Esophagus squamous epithelium (tissue), 4 donors: Measurements from ENCODE around the gene EPM2AIP1.

ENCODE experiments used
- POLR2A ChIP-seq, 4 donors: fragments of 450-650 bp; IDR thresholded peaks; one replicate each; pipeline ENCODE4 v1.6.1; 2017; ENCODE audit warnings: antibody characterized with exemption in 4 of 4, mild to moderate bottlenecking in 4 of 4, moderate library complexity in 3 of 4
- TF ChIP-seq, protein P1 (sequence below), 6 experiments: fragments of 450-650 bp in 4 of 6; fragments of 200-600 bp in 2 of 6; sonication (generic) in 2 of 6; IDR thresholded peaks; one replicate each; pipeline ENCODE4 v1.5.1; 2016 to 2019; ENCODE audit warnings: antibody characterized with exemption in 6 of 6, mild to moderate bottlenecking in 4 of 6, moderate library complexity in 4 of 6

DNA sequence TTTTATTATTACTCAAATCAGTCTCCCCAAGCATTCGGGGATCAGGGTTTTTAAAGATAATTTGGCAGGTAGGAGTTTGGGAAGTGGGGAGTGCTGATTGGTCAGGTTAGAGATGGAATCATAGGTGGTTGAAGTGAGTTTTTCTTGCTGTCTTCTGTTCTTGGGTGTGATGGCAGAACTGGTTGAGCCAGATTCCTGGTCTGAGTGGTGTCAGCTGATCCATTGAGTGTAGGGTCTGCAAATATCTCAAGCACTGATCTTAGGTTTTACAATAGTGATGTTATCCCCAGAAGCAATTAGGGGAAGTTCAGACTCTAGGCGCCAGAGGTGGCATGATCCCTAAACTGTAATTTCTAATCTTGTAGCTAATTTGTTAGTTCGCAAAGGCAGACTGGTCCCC, 27.5 kb downstream of the EPM2AIP1 start:
- no peak for TF ChIP-seq POLR2A (IDR thresholded peaks at IDR 0.05)
- TF ChIP-seq, protein P1, sequence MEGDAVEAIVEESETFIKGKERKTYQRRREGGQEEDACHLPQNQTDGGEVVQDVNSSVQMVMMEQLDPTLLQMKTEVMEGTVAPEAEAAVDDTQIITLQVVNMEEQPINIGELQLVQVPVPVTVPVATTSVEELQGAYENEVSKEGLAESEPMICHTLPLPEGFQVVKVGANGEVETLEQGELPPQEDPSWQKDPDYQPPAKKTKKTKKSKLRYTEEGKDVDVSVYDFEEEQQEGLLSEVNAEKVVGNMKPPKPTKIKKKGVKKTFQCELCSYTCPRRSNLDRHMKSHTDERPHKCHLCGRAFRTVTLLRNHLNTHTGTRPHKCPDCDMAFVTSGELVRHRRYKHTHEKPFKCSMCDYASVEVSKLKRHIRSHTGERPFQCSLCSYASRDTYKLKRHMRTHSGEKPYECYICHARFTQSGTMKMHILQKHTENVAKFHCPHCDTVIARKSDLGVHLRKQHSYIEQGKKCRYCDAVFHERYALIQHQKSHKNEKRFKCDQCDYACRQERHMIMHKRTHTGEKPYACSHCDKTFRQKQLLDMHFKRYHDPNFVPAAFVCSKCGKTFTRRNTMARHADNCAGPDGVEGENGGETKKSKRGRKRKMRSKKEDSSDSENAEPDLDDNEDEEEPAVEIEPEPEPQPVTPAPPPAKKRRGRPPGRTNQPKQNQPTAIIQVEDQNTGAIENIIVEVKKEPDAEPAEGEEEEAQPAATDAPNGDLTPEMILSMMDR (IDR thresholded peaks at IDR 0.05) = no peak
